CD14-positive monocyte (primary cell): ENCODE results near the gene ZC2HC1C. TPM values are rescaled to one million over a fixed set of nuclear protein-coding genes. Genes with fewer than 3 reads are reported as not detected.

Experiments
- DNase-seq, 3 donors: peaks; one replicate each; pipeline ENCODE4 v3.0.0-alpha.2; 2011 to 2022
- H2AFZ ChIP-seq: 2 replicates; pipeline ENCODE4 v1.6.0; 2012; ENCODE audit warnings: mild to moderate bottlenecking, low read depth, low read length, inconsistent platforms; ENCODE audit not compliant: insufficient read depth, poor library complexity, severe bottlenecking
- H3K27ac ChIP-seq, 2 donors: 1 replicate in 1 of 2; 2 replicates in 1 of 2; pipeline ENCODE4 v1.5.1; 2012 to 2013; ENCODE audit warnings: low read length in 2 of 2, control low read depth in 1 of 2, inconsistent platforms in 1 of 2, low read depth in 1 of 2, mild to moderate bottlenecking in 1 of 2
- H3K27me3 ChIP-seq, 2 donors: one replicate each; pipeline versions ENCODE4 v1.6.0 to v1.6.1; 2011 to 2013; ENCODE audit warnings: low read length in 2 of 2; ENCODE audit not compliant: control insufficient read depth in 2 of 2, insufficient read depth in 2 of 2
- H3K36me3 ChIP-seq, 2 donors: replicated peaks in 1 of 2; 1 replicate in 1 of 2; 2 replicates in 1 of 2; pipeline versions ENCODE4 v1.5.1 to v1.6.1; 2012 to 2013; ENCODE audit warnings: low read length in 2 of 2, control low read depth in 1 of 2, inconsistent platforms in 1 of 2, mild to moderate bottlenecking in 1 of 2; ENCODE audit not compliant: insufficient read depth in 2 of 2, control insufficient read depth in 1 of 2
- H3K4me1 ChIP-seq, 2 donors: 1 replicate in 1 of 2; 2 replicates in 1 of 2; pipeline versions ENCODE4 v1.5.1 to v1.6.1; 2012 to 2013; ENCODE audit warnings: low read length in 2 of 2, control low read depth in 1 of 2, inconsistent platforms in 1 of 2, mild to moderate bottlenecking in 1 of 2, moderate library complexity in 1 of 2; ENCODE audit not compliant: insufficient read depth in 2 of 2, control insufficient read depth in 1 of 2
- H3K4me2 ChIP-seq: replicated peaks from 2 replicates; pipeline ENCODE3; 2012; ENCODE audit warnings: low read length, moderate library complexity, mild to moderate bottlenecking; ENCODE audit not compliant: poor library complexity, severe bottlenecking; ENCODE audit errors: extremely low read depth
- H3K4me3 ChIP-seq, 3 experiments: fragments of 200-600 bp in 1 of 3; sonication (generic) in 1 of 3; replicated peaks in 1 of 3; 1 replicate in 2 of 3; 2 replicates in 1 of 3; pipeline ENCODE4 v1.5.1; 2011 to 2013; ENCODE audit warnings: low read length in 3 of 3, mild to moderate bottlenecking in 3 of 3, control low read depth in 2 of 3, low read depth in 2 of 3, inconsistent platforms in 1 of 3, moderate library complexity in 1 of 3
- H3K79me2 ChIP-seq: 2 replicates; pipeline ENCODE4 v1.6.0; 2012; ENCODE audit warnings: mild to moderate bottlenecking, control low read depth, inconsistent platforms, low read length, moderate library complexity; ENCODE audit not compliant: insufficient read depth
- H3K9ac ChIP-seq: 2 replicates; pipeline ENCODE4 v1.6.0; 2017; ENCODE audit warnings: low read length, mild to moderate bottlenecking; ENCODE audit not compliant: insufficient read depth, poor library complexity, severe bottlenecking
- H3K9me3 ChIP-seq, 2 donors: replicated peaks in 1 of 2; 1 replicate in 1 of 2; 2 replicates in 1 of 2; pipeline versions ENCODE4 v1.5.1 to v1.6.1; 2012 to 2013; ENCODE audit warnings: low read length in 2 of 2, control low read depth in 1 of 2; ENCODE audit not compliant: control insufficient read depth in 1 of 2, insufficient read depth in 1 of 2
- H4K20me1 ChIP-seq: 2 replicates; pipeline ENCODE4 v1.6.0; 2012; ENCODE audit warnings: mild to moderate bottlenecking, low read length, control low read depth, moderate library complexity; ENCODE audit not compliant: insufficient read depth
- H3K27ac Mint-ChIP-seq, 7 donors: one replicate each; pipeline ENCODE4 v1.8.0; 2020; ENCODE audit warnings: mild to moderate bottlenecking in 7 of 7, mixed read lengths in 7 of 7, moderate library complexity in 6 of 7, inconsistent platforms in 2 of 7
- H3K27me3 Mint-ChIP-seq, 3 donors: one replicate each; pipeline ENCODE4 v1.8.0; 2021 to 2022; ENCODE audit warnings: low read depth in 3 of 3, mild to moderate bottlenecking in 3 of 3, mixed read lengths in 3 of 3, moderate library complexity in 3 of 3, inconsistent platforms in 1 of 3
- H3K36me3 Mint-ChIP-seq, 2 donors: one replicate each; pipeline ENCODE4 v1.8.0; 2020; ENCODE audit warnings: mixed read lengths in 2 of 2, inconsistent platforms in 1 of 2, mild to moderate bottlenecking in 1 of 2
- H3K4me1 Mint-ChIP-seq: one replicate; pipeline ENCODE4 v1.8.0; 2020; ENCODE audit warnings: mild to moderate bottlenecking, mixed read lengths
- H3K4me3 Mint-ChIP-seq, 2 donors: one replicate each; pipeline ENCODE4 v1.8.0; 2020; ENCODE audit warnings: mild to moderate bottlenecking in 2 of 2, mixed read lengths in 2 of 2, moderate library complexity in 1 of 2
- H3K9me3 Mint-ChIP-seq, 7 donors: one replicate each; pipeline ENCODE4 v1.8.0; 2020 to 2022; ENCODE audit warnings: mixed read lengths in 7 of 7, mild to moderate bottlenecking in 6 of 7, moderate library complexity in 6 of 7, inconsistent platforms in 2 of 7
- WGBS: methylation state at CpG from one replicate; pipeline ENCODE4 v1.1.5; 2013; ENCODE audit warnings: missing lambda C conversion rate; ENCODE audit not compliant: insufficient coverage; 5-methylcytosine and 5-hydroxymethylcytosine counted together
- intact Hi-C, 2 donors: fragments of 100-400 bp; cut with micrococcal nuclease; formaldehyde crosslinking; loops; one replicate each; pipeline versions ENCODE4 v1.15.0 to v1.15.1; 2023
- polyA plus RNA-seq, 3 donors: library from polyadenylated mRNA; depleted of rRNA in 1 of 3; unstranded in 2 of 3; stranded (reverse) in 1 of 3; fragments of 300-500 nt in 2 of 3; fragments of >200 nt in 1 of 3; fragmentation: Illumina TruSeq in 2 of 3; gene quantifications; 1 replicate in 2 of 3; 2 replicates in 1 of 3; pipeline ENCODE4 v1.2.3, GENCODE V29; 2012 to 2021
- TF ChIP-seq, protein P1 (sequence below): fragments of 200-600 bp; IDR thresholded peaks from one replicate; pipeline ENCODE4 v1.8.0; 2022; ENCODE audit warnings: antibody characterized with exemption, mild to moderate bottlenecking

Gene ZC2HC1C
- polyA plus RNA-seq, 3 donors: 0.08 TPM; not detected in 2

DNA sequence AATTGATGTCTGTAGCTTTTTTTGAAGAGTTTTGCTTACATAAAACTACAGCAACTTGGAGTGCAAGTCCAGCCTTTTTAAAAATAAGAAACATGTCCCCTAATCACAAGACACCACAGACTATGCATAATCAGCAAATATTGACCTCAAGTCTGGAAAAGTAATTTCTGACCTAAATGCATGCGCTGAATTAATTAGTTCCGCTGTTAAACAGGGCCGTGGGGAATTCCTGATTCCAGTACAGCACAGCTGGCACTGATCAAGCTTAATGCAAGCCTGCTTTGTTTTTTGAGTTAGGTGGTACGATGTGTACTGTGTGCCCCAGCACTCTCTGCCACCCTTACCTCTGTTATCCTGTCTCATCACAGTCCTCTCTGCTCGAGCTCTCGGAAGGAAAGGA is 27.4 kb upstream of the ZC2HC1C start:
- no peaks in the 10 kb centered on the region for H3K79me2 ChIP-seq
- Mint-ChIP-seq H3K9me3 (no peaks in the 10 kb centered on the region), H3K27me3 (no peaks in the 10 kb centered on the region), H3K27ac (no peak overlapping the region), H3K36me3 (peaks cover 39 to 56% of the 10 kb centered on the region in 2 donors), H3K4me3 (no peak overlapping the region), H3K4me1 (peaks cover 6% of the 10 kb centered on the region)
- TF ChIP-seq, protein P1, sequence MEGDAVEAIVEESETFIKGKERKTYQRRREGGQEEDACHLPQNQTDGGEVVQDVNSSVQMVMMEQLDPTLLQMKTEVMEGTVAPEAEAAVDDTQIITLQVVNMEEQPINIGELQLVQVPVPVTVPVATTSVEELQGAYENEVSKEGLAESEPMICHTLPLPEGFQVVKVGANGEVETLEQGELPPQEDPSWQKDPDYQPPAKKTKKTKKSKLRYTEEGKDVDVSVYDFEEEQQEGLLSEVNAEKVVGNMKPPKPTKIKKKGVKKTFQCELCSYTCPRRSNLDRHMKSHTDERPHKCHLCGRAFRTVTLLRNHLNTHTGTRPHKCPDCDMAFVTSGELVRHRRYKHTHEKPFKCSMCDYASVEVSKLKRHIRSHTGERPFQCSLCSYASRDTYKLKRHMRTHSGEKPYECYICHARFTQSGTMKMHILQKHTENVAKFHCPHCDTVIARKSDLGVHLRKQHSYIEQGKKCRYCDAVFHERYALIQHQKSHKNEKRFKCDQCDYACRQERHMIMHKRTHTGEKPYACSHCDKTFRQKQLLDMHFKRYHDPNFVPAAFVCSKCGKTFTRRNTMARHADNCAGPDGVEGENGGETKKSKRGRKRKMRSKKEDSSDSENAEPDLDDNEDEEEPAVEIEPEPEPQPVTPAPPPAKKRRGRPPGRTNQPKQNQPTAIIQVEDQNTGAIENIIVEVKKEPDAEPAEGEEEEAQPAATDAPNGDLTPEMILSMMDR: no peak
- H3K9ac ChIP-seq: no peak overlapping the region
- no peaks in the 10 kb centered on the region for H4K20me1 ChIP-seq
- peaks cover 33 to 47% of the 10 kb centered on the region in 2 donors for H3K36me3 ChIP-seq
- DNase-seq: no peak
- H3K27ac ChIP-seq: no peak overlapping the region
- H3K4me1 ChIP-seq: no peaks in the 10 kb centered on the region
- WGBS: 100% methylated on average over 2 of the region's 6 CpGs
- H3K4me2 ChIP-seq: no peak overlapping the region
- no peaks in the 10 kb centered on the region for H3K9me3 ChIP-seq
- intact Hi-C loops: no loop called here
- H3K4me3 ChIP-seq: no peak overlapping the region
- no peak overlapping the region for H2AFZ ChIP-seq
- H3K27me3 ChIP-seq: no peaks in the 10 kb centered on the region

DNA sequence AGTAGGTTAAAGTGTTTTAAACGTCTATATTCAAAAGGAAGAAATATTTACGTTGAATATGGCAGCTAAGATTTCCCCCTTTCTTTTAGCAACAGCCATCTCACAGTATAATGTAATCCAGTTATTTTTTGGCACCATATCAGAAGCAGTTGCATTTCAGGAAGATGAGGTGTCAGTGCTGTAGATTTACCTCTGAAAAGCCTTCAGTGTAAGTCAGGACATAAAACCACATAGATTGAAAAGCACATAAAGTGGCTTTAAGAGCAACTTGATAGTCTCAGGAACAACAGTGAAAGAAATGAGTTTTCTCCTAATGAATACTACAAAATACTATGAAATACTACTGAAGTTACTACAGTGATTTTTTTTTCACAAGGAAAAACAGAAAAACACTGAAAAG is 25.1 kb upstream of the ZC2HC1C start:
- H3K4me3 Mint-ChIP-seq: no peak overlapping the region
- no peak overlapping the region for H3K9ac ChIP-seq
- no peaks in the 10 kb centered on the region for H4K20me1 ChIP-seq
- H3K36me3 Mint-ChIP-seq: peaks cover 28 to 40% of the 10 kb centered on the region in 2 donors
- no peak overlapping the region for H3K27ac Mint-ChIP-seq
- H3K36me3 ChIP-seq: peaks cover 26 to 30% of the 10 kb centered on the region in 2 donors
- H3K79me2 ChIP-seq: peaks cover 20% of the 10 kb centered on the region
- TF ChIP-seq, protein P1: no peak
- peaks cover 8 to 10% of the 10 kb centered on the region in 2 donors for H3K4me1 ChIP-seq
- no peak overlapping the region for H3K27ac ChIP-seq
- H3K4me1 Mint-ChIP-seq: peaks cover 17% of the 10 kb centered on the region
- no peak overlapping the region for H3K4me2 ChIP-seq
- no peaks in the 10 kb centered on the region for H3K27me3 ChIP-seq
- intact Hi-C loops: no loop called here
- no peak for DNase-seq
- no peak overlapping the region for H3K4me3 ChIP-seq
- no peak overlapping the region for H2AFZ ChIP-seq
- no peaks in the 10 kb centered on the region for H3K9me3 ChIP-seq
- H3K27me3 Mint-ChIP-seq: no peaks in the 10 kb centered on the region
- H3K9me3 Mint-ChIP-seq: no peaks in the 10 kb centered on the region
- no CpG with 5 or more reads among the region's 2 CpGs for WGBS
